AG04449 (cell line): ENCODE measurements around the gene UPF1.

Source experiments
- CTCF ChIA-PET: fragments of 350-600 bp; formaldehyde crosslinking; extraction: SDS; loops from one replicate; lab custom pipeline; 2021; ENCODE audit warnings: antibody characterized with exemption; lab: Yijun Ruan, JAX
- POLR2A ChIA-PET: fragments of 400-600, 350-600 bp; formaldehyde crosslinking; extraction: SDS; loops from one replicate; lab custom pipeline; 2020; ENCODE audit warnings: antibody characterized with exemption, inconsistent platforms; lab: Yijun Ruan, JAX
- DNase-seq: peaks from one replicate; pipeline ENCODE4 v3.0.0-alpha.2; 2010; ENCODE audit warnings: low read depth, low spot score
- H3K4me3 ChIP-seq: 2 replicates; pipeline ENCODE4 v1.5.1; 2011; ENCODE audit warnings: low read depth, mild to moderate bottlenecking, control low read depth, low read length
- TF ChIP-seq, protein P1 (sequence below): IDR thresholded peaks from one replicate; pipeline ENCODE4 v1.5.1; 2011; ENCODE audit warnings: mild to moderate bottlenecking, moderate library complexity, low read length, control low read depth, inconsistent platforms; ENCODE audit not compliant: insufficient read depth; ENCODE audit errors: missing control alignments

UPF1 gene

GRCh38 chr19:18903156-18904037 is 71.6 kb downstream of the UPF1 start:
- no peak overlapping the region for H3K4me3 ChIP-seq
- CTCF ChIA-PET, result interaction anchor here (1.3 kb wide), 1 partner anchor 434 kb away, joined by 3 read pairs; no protein-coding TSS in a partner anchor
- TF ChIP-seq, protein P1, sequence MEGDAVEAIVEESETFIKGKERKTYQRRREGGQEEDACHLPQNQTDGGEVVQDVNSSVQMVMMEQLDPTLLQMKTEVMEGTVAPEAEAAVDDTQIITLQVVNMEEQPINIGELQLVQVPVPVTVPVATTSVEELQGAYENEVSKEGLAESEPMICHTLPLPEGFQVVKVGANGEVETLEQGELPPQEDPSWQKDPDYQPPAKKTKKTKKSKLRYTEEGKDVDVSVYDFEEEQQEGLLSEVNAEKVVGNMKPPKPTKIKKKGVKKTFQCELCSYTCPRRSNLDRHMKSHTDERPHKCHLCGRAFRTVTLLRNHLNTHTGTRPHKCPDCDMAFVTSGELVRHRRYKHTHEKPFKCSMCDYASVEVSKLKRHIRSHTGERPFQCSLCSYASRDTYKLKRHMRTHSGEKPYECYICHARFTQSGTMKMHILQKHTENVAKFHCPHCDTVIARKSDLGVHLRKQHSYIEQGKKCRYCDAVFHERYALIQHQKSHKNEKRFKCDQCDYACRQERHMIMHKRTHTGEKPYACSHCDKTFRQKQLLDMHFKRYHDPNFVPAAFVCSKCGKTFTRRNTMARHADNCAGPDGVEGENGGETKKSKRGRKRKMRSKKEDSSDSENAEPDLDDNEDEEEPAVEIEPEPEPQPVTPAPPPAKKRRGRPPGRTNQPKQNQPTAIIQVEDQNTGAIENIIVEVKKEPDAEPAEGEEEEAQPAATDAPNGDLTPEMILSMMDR, result no peak
- POLR2A ChIA-PET, result no interaction called here
- no peak for DNase-seq

- POLR2A ChIA-PET, result no interaction called here
- TF ChIP-seq, protein P1, result no peak
- CTCF ChIA-PET, result no interaction called here
These were observed 72.7 kb downstream of the UPF1 start for GRCh38 chr19:18904334-18905057.

DNA sequence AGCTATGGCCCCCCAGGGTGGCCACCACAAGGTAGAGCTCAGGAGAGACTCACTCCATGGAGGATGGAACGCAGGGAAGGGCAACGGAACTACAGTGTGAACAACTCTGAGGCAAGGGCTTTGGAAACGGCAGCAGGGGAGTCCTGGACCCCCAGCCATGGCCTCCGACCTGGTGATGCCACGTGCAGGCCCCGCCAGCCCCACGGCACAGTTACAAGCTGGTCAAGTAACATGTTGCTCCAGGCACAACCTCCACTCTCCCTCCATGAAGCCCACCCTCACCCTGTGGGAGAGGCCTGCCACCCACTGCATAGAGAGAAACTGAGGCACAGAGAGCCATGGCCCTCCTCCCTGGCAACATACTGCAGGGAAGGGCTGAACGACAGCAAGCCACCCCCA is 73.3 kb downstream of the UPF1 start:
- TF ChIP-seq, protein P1, result no peak
- DNase-seq, result no peak
- ChIA-PET POLR2A (no interaction called here), CTCF (interaction anchor here (1.2 kb wide), 1 partner anchor 12 kb away, joined by 3 read pairs; no protein-coding TSS in a partner anchor)
- H3K4me3 ChIP-seq, result no peak overlapping the region

More at GRCh38 chr19:18904334-18905057, 72.7 kb downstream of the UPF1 start:
- H3K4me3 ChIP-seq, result no peak overlapping the region
- no peak for DNase-seq

DNA sequence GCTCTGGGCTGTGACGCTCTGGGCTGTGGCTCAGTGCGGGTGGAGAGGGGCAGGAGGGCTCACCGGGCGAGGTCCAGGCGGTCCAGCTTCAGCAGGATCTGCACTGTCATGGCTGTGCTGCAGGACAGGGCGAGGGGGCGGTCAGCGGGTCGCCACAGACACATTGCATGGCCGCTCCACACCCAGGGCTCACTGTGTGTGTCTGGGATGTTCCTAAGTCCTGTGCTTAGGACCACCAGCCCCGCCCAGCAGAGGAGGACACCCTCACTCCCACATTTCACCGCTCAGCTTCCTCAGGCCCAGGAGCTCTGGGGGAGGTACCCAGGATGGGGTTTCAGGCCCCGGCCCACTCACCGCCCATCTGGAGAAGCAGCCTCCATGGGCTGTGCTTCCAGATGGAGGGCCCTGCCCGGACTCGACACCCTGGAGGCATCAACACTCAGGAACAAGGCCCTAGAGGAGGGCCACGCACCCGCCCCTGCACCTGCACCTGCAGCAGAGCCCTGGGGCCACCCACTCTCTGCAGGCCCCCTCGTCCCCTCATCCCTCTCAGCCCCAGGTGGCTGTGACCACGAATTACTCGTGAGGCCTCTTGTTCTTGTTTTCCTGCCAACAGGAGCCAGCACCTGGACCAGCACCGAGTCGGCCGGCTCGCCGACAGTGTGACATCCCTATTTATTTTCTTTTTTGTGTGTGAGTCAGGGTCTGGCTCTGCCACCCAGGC is 73.9 kb downstream of the UPF1 start:
- no peak for DNase-seq
- no peak overlapping the region for H3K4me3 ChIP-seq
- POLR2A ChIA-PET, result no interaction called here
- CTCF ChIA-PET, result interaction anchor here (1.1 to 1.2 kb wide), 2 partner anchors 11 to 34 kb away, joined by 3 read pairs; no protein-coding TSS in a partner anchor
- TF ChIP-seq, protein P1, result no peak

DNA sequence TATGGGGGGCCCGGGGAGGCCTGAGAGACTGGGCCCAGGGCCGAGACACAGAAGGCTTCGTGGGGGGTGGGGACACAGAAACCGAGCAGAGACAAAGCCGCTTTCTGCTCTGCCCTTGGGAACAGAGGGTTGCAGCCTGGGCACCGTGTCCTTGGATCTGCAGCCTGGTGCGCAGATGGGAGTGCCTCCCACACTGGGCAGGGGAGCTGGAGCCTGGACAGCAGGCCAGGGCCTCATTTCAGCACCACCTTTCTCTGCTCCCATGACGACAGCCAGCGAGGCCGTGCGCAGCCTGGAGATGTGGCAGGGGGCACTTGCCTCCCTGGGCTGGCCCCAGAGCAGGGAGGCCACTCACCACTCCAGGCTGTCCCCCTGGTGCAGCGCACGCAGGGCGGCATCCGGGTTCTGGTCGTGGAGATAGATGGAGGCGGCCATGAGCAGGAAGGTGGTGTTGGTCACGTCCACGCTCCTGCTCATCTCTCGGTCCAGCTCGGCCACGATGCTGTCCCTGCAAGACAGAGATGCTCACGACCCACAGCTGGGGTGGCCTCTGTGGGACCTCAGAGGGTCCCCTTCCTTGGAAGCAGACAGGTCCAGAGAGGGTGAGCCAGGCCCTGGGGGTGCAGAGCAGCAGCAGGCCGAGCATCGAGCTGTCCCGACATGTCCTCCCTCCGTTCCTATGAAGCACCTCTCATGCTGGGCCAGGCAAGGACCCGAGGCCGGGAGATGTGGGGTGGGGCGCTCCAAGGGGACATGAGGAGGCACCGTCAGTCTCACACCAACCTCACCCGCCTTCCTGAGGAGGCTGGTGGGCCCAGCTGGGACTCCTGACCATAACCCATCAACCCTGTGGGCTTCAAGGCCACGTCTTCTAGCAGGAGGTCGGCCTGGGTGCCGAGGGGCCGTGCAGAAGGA is 75.1 kb downstream of the UPF1 start:
- H3K4me3 ChIP-seq, result no peak overlapping the region
- CTCF ChIA-PET, result interaction anchor here (1.1 kb wide), 1 partner anchor 33 kb away, joined by 3 read pairs; no protein-coding TSS in a partner anchor
- no peak for DNase-seq
- TF ChIP-seq, protein P1, result no peak
- POLR2A ChIA-PET, result no interaction called here
